HG02763 (cell line): Measurements from ENCODE around the gene RAD51C.
"Not testable (repeated sequence)": the region's sequence is repeated elsewhere in the genome, so short reads cannot be mapped to it uniquely, and the experiment has no call there.

Experiments used
- ATAC-seq: cut with Tn5 transposase; IDR thresholded peaks from one replicate; pipeline ENCODE4 v1.9.1; 2021; ENCODE audit warnings: mild to moderate bottlenecking, moderate library complexity; ENCODE audit not compliant: unreplicated experiment

Gene RAD51C

GRCh38 chr17:58692239-58693055, at the start of gene RAD51C:
TSS of gene RAD51C (plus strand) at chr17:58692602. CDS start at chr17:58692644, 42 bp downstream.
- peak; percentile 92 for ATAC-seq

- ATAC-seq, result no peak
Measured at GRCh38 chr17:58643147-58643546, 49.3 kb upstream of the RAD51C start.

GRCh38 chr17:58648236-58648635, 44.2 kb upstream of the RAD51C start:
- ATAC-seq, result no peak

DNA sequence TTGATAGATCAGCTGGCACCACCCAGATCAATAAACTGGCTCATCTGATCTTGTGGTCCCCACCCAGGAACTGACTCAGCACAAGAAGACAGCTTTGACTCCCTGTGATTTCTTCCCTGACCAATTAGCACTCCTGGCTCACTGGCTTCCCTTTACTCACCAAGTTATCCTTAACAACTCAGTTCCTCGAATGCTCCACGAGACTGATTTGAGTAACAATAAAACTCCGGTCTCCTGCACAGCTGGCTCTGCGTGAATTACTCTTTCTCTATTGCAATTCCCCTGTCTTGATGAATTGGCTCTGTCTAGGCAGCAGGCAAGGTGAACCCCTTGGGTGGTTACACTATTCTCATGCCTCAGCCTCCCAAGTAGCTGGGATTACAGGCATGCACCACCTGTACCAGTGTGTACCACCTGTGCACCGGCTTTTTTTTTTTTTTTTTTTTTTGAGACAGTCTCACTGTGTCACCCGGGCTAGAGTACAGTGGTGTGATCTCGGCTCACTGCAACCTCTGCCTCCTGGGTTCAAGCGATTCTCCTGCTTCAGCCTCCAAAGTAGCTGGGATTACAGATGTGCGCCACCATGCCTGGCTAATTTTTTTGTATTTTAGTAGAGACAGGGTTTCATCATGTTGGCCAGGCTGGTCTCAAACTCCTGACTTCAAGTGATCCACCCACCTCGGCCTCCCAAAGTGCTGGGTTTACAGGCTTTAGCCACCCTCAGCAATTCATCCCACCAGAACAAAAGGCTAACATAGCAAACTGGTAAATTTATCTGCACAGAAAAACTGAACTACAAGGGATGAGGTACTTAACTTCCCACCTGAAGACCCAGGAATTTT, 34.2 kb upstream of the RAD51C start:
- ATAC-seq, result not testable (repeated sequence)

- ATAC-seq, result peak; percentile 68
Measured at GRCh38 chr17:58658804-58659713, 33.3 kb upstream of the RAD51C start.

DNA sequence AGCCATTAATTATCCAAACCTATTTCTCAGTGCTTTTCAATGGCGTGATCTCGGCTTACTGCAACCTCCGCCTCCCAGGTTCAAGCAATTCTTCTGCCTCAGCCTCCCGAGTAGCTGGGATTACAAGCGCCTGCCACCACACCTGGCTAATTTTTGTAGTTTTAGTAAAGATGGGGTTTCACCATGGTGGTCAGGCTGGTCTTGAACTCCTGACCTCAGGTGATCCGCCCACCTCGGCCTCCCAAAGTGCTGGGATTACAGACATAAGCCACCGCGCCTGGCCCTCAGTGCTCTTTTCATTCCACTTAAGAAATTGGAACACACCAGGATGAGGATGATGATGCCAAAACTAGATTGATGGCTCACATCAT, 32.7 kb upstream of the RAD51C start:
- ATAC-seq, result not testable (repeated sequence)

DNA sequence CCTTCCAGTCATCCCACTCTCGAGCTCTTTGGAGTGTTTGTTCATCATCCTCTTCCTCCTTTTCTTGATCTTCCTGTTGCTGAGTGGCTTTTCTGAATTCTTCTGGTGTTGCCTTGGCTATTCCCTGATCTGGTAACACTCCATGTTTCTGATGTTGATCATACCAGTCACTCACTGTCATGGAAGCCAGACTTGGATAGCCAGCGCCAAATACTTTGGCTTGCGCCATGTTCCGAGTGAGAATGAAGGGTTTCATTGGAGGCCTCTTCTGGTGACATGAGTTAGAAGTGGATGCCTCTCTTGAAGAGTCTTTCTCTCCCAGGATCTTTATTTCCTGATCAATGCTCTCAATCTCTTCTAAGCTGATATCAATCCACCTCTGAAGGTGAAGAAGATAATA, 31.8 kb upstream of the RAD51C start:
- ATAC-seq, result no peak

DNA sequence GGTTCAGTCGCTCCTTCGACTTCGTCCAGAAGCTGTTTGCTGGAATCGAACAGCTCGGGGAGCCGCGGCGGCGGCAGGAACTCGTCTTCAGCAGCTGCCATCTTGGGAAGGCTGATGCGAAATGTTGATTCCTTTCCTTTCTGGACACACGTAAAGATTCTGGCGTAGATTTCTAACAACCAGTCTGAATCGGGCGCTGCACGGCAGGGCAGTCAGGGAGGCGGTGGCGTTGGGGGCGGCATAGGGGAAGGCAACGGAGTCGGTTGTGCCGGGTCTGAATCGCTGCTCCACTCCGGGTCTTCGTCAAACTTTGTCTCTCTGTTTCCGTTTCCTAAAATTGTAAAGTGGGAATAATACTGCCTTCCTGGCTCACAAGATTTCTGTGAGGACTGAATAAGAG, 30.9 kb upstream of the RAD51C start:
- ATAC-seq, result no peak

- no peak for ATAC-seq
Measured at GRCh38 chr17:58664302-58664701, 28.1 kb upstream of the RAD51C start.

DNA sequence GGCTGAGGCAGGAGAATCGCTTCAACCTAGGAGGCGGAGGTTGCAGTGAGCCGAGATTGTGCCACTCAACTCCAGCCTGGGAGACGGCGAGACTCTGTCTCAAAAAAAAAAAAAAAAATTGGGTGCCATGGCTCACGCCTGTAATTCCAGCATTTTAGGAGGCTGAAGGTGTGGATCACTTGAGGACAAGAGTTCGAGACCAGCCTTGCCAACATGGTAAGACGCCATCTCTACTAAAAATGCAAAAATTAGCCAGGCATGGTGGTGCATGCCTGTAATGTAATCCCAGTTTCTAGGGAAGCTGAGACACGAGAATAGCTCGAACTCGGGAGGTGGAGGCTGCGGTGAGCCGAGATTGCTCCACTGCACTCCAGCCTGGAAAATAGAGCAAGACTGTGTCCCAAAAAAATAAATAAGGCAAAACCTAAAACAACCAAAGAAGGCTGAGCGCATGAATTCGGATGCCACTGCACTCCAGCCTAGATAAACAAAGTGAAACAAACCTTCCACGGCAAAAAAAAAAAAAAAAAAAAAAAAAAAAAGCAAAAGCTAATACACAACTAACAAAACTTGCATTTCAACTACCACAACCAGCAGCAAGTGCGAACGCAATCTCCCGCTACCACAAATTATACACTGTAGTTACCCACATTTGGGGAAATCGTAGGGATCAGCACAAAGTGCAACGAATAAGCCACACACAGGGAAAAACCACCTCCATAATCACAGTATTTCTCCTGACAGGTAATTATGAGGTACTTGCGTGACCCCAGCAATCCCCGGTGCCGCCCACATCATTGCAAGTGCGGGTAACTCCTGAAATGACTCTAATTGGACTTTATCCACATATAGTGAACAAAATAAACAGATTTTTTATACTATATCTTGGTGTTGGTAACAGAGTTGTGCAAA, 26.2 kb upstream of the RAD51C start:
- ATAC-seq, result no peak

DNA sequence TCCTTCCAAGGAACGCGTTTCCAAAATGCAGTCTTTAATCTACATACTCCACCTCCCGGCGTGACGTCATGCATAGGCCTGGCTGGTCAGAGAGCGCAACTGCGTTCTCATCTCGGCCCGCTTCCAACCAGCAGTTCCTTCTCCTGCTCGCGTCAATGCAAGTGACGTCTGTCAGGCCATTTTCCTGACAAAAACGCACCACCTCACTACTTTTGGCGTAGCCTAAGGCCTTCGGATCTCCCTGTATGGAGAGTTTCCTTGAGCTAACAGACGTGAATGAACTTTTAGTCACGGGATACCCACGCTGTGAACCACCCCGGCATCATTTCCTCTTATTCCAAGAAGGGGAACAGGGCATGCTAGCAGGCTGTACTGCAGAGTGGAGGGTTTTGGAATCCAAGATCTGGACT, 25.5 kb upstream of the RAD51C start:
- no peak for ATAC-seq

DNA sequence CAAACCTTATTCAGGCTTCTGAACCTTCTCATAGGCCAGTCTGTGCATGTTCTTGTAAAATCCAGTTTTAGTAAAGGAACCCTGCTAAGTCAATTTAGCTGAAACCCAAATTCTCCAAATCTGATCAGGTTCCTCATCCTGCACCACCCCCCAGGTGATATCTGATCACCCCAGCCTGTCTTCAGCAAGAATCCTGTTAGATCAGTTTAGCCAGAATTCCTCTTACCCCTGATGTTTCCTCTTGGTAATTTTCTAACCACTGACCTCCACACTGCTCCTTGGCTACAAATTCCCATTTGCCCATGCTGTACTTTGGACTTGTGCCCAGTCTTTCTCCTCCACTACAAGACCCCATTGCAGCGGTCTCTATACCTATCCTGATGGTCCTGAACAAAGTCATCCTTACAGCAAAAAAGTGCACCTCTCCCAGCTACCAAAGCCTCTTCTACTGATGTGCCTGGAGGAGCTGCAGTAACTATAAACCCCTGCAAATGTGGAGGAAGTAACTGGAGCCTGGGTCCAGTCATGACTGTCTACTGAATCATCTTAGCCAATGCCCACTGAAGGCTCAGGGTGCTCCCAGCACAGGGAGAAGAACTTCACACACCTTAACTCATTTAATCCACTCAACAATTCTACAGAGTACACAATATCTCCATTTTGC, 24.3 kb upstream of the RAD51C start:
- ATAC-seq, result no peak

- no peak for ATAC-seq
Measured at GRCh38 chr17:58668598-58668935, 23.8 kb upstream of the RAD51C start.

DNA sequence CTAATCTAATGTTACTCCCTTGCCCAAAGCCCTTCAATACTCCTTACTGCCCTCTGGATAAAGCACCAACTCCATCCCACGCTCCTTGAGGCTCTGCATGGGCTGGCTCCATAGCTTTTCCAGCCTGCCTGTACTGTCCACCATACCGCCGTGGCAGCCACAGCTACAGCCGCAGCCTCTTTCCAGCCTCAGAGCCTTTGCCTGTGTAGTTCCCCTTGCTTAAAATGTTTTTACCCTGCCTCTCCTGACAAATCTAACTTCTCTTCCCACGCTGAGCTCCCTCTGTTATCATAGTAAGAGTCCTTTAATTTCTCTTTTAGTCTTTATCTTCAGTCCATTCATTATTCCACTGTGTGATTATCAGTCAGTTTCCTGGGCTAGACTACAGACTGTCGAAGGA, 22.5 kb upstream of the RAD51C start:
- no peak for ATAC-seq

DNA sequence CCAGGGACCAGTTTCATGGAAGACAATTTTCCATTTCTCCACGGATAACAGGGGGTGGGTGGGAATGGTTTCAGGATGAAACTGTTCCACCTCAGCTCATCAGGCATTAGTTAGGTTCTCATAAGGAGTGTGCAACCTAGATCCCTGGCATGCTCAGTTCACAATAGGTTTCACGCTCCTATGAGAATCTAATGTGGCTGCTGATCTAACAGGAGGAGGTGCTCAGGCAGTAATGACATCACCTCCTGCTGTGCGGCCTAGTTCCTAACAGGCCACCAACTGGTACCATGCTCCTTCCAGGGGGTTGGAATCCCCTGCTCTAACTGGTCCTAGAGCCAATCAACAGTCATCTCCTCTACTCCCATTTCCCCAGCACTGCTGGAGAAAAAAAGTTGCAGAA, 20.4 kb upstream of the RAD51C start:
- no peak for ATAC-seq

GRCh38 chr17:58677194-58677880, 15.1 kb upstream of the RAD51C start:
- ATAC-seq, result no peak

GRCh38 chr17:58678287-58678686, 14.1 kb upstream of the RAD51C start:
- not testable (repeated sequence) for ATAC-seq

GRCh38 chr17:58679263-58680037, 13.0 kb upstream of the RAD51C start:
- ATAC-seq, result no peak
